ENCODE results near the gene MAP7D2.

DNA sequence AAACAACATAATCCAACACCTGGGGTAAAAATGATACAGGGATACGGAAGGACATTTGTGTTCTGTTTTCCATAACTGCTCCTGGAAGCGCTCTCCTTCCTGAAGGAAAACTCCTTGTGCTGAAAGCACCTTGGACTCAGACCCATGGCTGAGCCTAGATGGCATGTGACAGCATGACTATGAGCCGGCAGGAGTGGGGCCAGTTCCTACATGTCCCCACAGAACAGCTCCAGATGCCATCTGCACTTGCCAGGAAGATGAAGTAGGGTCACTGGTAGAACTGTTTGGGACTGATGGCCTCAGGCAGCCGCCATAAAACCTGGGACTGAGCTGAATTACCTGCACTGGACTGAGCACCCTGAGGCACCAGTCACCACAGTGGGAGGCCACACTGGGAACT, 69.8 kb downstream of the MAP7D2 start:
- TF ChIP-seq, protein P1, sequence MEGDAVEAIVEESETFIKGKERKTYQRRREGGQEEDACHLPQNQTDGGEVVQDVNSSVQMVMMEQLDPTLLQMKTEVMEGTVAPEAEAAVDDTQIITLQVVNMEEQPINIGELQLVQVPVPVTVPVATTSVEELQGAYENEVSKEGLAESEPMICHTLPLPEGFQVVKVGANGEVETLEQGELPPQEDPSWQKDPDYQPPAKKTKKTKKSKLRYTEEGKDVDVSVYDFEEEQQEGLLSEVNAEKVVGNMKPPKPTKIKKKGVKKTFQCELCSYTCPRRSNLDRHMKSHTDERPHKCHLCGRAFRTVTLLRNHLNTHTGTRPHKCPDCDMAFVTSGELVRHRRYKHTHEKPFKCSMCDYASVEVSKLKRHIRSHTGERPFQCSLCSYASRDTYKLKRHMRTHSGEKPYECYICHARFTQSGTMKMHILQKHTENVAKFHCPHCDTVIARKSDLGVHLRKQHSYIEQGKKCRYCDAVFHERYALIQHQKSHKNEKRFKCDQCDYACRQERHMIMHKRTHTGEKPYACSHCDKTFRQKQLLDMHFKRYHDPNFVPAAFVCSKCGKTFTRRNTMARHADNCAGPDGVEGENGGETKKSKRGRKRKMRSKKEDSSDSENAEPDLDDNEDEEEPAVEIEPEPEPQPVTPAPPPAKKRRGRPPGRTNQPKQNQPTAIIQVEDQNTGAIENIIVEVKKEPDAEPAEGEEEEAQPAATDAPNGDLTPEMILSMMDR (conservative IDR thresholded peaks at IDR 0.05 in 1 of 2, IDR thresholded peaks at IDR 0.05 in 1 of 2; ENCODE audit: extremely low read depth in 1 of 2, insufficient read depth in 1 of 2, low read depth in 1 of 2, low read length in 2 of 2) = no peak
- TF ChIP-seq EZH2 (IDR thresholded peaks at IDR 0.05; ENCODE audit: borderline replicate concordance, low read length) = no peak

Measured in mammary epithelial cell (primary cell).